KMS-11 (cell line): ENCODE measurements around the gene FNBP1L.

Experiments
- H2AFZ ChIP-seq: fragments of 200-600 bp; sonication (generic); 2 replicates; pipeline ENCODE4 v1.6.1; 2016; ENCODE audit warnings: antibody characterized with exemption, mixed run types, low read depth
- H3K27ac ChIP-seq: fragments of 200-600 bp; sonication (generic); 2 replicates; pipeline ENCODE4 v1.6.1; 2016; ENCODE audit warnings: mild to moderate bottlenecking, mixed run types
- H3K27me3 ChIP-seq: fragments of 200-600 bp; sonication (generic); 2 replicates; pipeline ENCODE4 v1.6.1; 2017; ENCODE audit warnings: mild to moderate bottlenecking, low read depth, mixed run types, moderate library complexity; ENCODE audit not compliant: insufficient read depth
- H3K36me3 ChIP-seq: fragments of 200-600 bp; sonication (generic); 2 replicates; pipeline ENCODE4 v1.6.1; 2017; ENCODE audit warnings: mild to moderate bottlenecking, mixed run types; ENCODE audit not compliant: insufficient read depth
- H3K4me1 ChIP-seq: fragments of 200-600 bp; sonication (generic); 2 replicates; pipeline ENCODE4 v1.6.1; 2016; ENCODE audit warnings: mild to moderate bottlenecking, low read depth, mixed run types; ENCODE audit not compliant: poor library complexity, severe bottlenecking
- H3K4me2 ChIP-seq: fragments of 200-600 bp; sonication (generic); 2 replicates; pipeline ENCODE4 v1.7.0; 2016; ENCODE audit warnings: mild to moderate bottlenecking, mixed run types
- H3K4me3 ChIP-seq: fragments of 200-600 bp; sonication (generic); IDR thresholded peaks from 2 replicates; pipeline ENCODE4 v1.6.1; 2017; ENCODE audit warnings: low read depth, low read length, mixed read lengths; ENCODE audit not compliant: insufficient read depth
- H3K79me2 ChIP-seq: fragments of 200-600 bp; sonication (generic); 2 replicates; pipeline ENCODE4 v1.6.1; 2016; ENCODE audit warnings: low read depth, mixed run types; ENCODE audit not compliant: insufficient read depth
- H3K9ac ChIP-seq: fragments of 200-600 bp; sonication (generic); 2 replicates; pipeline ENCODE4 v1.6.1; 2016; ENCODE audit warnings: mild to moderate bottlenecking, mixed run types
- H4K20me1 ChIP-seq: fragments of 200-600 bp; sonication (generic); 2 replicates; pipeline ENCODE4 v1.6.1; 2016; ENCODE audit warnings: mild to moderate bottlenecking, mixed run types; ENCODE audit not compliant: insufficient read depth
- TF ChIP-seq, protein P1 (sequence below): fragments of 200-600 bp; sonication (generic); conservative IDR thresholded peaks from 2 replicates; pipeline ENCODE4 v1.6.1; 2017; ENCODE audit warnings: low read depth, mild to moderate bottlenecking, antibody characterized with exemption, low read length, moderate library complexity, mixed read lengths

Gene FNBP1L

DNA sequence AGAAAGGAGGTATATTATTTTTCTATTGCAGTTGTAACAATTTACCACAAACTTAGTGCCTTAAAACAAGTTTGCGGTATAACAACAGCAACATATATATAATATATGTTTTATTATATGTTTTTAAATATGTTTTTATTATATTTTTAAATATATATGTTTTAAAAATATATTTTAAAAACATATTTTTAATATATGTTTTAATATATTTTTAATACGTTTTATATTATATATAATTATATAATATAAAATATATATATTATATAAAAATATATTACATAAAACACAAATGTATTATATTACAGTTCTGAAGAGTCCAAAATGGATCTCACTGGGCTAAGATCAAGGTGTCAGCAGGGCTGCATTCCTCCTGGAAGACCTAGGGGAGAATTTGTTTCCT lies 27.5 kb upstream of the FNBP1L start:
- Histone ChIP-seq H3K79me2 (no peaks in the 10 kb centered on the region), H4K20me1 (no peaks in the 10 kb centered on the region), H3K4me2 (no peak overlapping the region), H3K27ac (no peak overlapping the region), H3K4me3 (no peak overlapping the region), H3K9ac (no peak overlapping the region), H3K36me3 (no peaks in the 10 kb centered on the region), H3K4me1 (no peaks in the 10 kb centered on the region), H3K27me3 (no peaks in the 10 kb centered on the region), H2AFZ (no peak overlapping the region)
- TF ChIP-seq, protein P1, sequence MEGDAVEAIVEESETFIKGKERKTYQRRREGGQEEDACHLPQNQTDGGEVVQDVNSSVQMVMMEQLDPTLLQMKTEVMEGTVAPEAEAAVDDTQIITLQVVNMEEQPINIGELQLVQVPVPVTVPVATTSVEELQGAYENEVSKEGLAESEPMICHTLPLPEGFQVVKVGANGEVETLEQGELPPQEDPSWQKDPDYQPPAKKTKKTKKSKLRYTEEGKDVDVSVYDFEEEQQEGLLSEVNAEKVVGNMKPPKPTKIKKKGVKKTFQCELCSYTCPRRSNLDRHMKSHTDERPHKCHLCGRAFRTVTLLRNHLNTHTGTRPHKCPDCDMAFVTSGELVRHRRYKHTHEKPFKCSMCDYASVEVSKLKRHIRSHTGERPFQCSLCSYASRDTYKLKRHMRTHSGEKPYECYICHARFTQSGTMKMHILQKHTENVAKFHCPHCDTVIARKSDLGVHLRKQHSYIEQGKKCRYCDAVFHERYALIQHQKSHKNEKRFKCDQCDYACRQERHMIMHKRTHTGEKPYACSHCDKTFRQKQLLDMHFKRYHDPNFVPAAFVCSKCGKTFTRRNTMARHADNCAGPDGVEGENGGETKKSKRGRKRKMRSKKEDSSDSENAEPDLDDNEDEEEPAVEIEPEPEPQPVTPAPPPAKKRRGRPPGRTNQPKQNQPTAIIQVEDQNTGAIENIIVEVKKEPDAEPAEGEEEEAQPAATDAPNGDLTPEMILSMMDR: no peak

DNA sequence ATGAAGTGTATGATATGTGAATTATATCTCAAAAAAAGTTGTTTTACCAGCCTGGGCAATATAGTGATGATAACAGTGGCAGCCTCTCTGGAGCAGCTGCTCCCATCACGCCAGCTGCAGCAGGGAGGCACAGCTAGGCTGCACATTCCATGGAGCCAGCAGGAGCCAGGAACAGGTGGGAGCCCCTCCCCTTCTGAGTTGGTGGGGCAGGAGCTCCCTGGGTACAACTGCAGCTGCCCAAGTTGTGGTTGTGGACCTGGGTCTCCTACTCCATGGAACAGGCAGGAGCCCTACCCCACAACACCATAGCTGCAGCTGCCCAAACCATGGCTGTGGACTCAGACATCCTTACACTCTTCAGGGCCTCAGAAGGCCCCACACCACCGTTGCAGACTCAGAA lies 21.7 kb upstream of the FNBP1L start:
- no peaks in the 10 kb centered on the region for H3K79me2 ChIP-seq
- H2AFZ ChIP-seq: no peak overlapping the region
- no peak overlapping the region for H3K4me2 ChIP-seq
- TF ChIP-seq, protein P1: no peak
- no peak overlapping the region for H3K9ac ChIP-seq
- no peak overlapping the region for H3K27ac ChIP-seq
- no peak overlapping the region for H3K4me3 ChIP-seq
- H4K20me1 ChIP-seq: no peaks in the 10 kb centered on the region
- H3K36me3 ChIP-seq: no peaks in the 10 kb centered on the region
- H3K27me3 ChIP-seq: no peaks in the 10 kb centered on the region
- H3K4me1 ChIP-seq: no peaks in the 10 kb centered on the region

DNA sequence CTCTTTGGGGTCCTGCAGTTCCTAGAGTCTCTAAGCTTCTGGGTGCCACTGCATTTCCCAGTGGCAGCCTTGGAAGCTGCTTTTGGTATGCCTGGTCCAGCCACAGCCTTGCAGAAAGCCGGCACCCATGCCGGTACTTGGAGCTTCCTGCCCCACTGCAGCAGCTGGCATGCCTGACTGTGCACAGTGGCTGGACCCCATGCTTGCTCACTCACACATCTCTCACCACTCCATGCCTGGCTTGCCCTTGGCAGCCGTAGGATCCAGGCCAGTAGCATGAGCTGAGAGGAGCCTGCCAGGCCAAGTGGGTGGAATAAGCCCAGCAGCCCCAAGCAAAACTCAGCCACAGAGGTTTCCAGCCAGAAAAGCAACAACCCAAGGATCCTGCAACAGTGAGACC lies 20.3 kb upstream of the FNBP1L start:
- H3K27me3 ChIP-seq: no peaks in the 10 kb centered on the region
- H3K4me2 ChIP-seq: no peak overlapping the region
- no peak overlapping the region for H3K27ac ChIP-seq
- H3K4me1 ChIP-seq: no peaks in the 10 kb centered on the region
- no peaks in the 10 kb centered on the region for H3K79me2 ChIP-seq
- no peak overlapping the region for H2AFZ ChIP-seq
- TF ChIP-seq, protein P1: no peak
- H3K36me3 ChIP-seq: no peaks in the 10 kb centered on the region
- H3K4me3 ChIP-seq: no peak overlapping the region
- H4K20me1 ChIP-seq: no peaks in the 10 kb centered on the region
- H3K9ac ChIP-seq: no peak overlapping the region

DNA sequence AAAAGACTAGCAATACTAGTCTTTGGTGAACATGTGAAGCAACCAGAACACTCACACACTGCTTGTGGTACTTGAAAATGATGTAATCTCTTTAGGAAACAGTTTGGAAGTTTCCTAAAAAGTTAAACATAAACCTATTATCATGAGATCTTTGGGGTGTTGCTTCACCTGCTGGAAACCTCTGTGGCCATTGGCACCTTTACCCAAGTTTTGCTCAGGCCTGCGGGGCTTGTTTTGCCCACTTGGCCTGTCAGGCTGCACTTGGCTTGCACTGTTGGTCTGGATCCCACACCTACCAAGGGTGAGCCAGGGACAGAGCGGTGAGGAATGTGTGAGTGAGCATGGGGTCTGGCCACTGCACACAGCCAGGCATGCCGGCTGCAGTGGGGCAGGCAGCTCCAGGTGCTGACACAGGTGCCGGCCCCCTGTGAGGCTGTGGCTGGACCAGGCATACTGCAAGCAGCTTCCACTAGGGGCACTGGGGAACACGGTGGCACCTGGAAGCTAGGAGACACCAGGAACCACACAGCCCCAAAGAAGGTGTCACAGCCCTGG lies 14.4 kb upstream of the FNBP1L start:
- Histone ChIP-seq H3K4me3 (no peak overlapping the region), H3K79me2 (no peaks in the 10 kb centered on the region), H3K4me2 (no peak overlapping the region), H3K9ac (no peak overlapping the region), H4K20me1 (no peaks in the 10 kb centered on the region), H3K4me1 (no peaks in the 10 kb centered on the region), H3K36me3 (no peaks in the 10 kb centered on the region), H3K27me3 (no peaks in the 10 kb centered on the region), H3K27ac (no peak overlapping the region), H2AFZ (no peak overlapping the region)
- TF ChIP-seq, protein P1: no peak
